ENCODE results near the gene RFNG.

The RFNG gene

DNA sequence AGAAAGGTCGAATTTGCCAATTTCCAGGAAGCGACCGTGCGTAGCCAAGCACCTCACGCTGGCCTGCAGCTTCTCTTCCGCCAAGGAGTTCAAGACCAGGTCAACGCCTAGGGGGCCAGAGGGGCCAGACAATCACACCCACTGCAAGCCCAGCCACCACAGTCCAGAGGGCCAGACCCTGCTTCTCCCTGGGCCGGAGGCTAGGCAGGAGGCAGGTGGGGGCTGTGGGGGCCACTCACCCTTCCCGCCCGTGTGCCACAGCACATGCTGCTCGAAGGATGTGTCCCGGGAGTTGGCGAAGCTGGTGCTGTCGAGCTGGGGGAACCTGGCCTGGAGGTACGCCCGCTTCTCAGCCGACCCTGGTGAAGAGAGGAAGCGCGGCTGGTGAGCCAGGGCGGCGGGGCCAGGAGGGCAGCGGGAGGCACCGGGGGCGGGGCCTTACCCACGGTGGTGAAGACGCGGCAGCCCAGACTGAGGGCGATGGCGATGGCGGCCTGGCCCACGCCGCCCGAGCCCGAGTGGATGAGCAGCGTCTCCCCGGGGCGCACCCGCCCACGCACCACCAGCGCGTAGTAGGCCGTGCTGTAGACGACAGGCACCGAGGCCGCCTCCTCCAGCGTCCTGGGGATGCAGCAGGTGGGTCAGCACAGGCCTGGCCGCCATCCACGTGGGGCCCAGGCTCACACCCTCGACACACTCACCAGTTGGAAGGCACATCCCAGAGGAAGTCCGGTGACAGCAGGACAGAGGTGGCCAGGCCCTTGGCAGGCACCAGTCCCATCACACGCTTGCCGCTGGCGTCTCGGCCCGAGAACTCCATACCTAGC is 32.1 kb upstream of the RFNG start:
- Mint-ChIP-seq H3K27ac (no peak overlapping the region), H3K4me3 (no peak overlapping the region), H3K4me1 (no peaks in the 10 kb centered on the region), H3K36me3 (ENCODE audit: low read depth) (peaks cover 11% of the 10 kb centered on the region), H3K9me3 (no peaks in the 10 kb centered on the region), H3K27me3 (ENCODE audit: low read depth) (no peaks in the 10 kb centered on the region)
- TF ChIP-seq, protein P1, sequence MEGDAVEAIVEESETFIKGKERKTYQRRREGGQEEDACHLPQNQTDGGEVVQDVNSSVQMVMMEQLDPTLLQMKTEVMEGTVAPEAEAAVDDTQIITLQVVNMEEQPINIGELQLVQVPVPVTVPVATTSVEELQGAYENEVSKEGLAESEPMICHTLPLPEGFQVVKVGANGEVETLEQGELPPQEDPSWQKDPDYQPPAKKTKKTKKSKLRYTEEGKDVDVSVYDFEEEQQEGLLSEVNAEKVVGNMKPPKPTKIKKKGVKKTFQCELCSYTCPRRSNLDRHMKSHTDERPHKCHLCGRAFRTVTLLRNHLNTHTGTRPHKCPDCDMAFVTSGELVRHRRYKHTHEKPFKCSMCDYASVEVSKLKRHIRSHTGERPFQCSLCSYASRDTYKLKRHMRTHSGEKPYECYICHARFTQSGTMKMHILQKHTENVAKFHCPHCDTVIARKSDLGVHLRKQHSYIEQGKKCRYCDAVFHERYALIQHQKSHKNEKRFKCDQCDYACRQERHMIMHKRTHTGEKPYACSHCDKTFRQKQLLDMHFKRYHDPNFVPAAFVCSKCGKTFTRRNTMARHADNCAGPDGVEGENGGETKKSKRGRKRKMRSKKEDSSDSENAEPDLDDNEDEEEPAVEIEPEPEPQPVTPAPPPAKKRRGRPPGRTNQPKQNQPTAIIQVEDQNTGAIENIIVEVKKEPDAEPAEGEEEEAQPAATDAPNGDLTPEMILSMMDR (IDR thresholded peaks at IDR 0.05; ENCODE audit: unreplicated experiment in 3 of 3), result no peak

DNA sequence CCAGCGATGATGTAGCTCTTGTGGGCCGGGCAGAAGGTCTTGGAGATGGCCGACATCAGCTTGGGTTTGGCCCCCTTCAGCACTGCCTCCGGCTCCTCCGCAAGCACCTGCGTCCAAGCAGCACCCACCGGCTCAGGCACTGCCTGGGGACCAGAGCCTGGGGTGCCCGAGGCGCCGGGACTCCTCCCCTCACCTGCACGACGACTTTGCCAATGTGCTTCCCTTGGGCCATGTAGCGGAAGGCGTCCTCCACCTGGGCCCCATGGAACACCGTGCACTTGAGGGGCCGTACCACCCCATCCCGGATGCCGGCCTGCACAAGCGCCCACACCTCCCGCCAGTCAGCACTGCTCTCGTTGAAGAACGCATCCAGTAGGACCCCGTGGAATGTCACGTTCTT is 31.4 kb upstream of the RFNG start:
- no peak overlapping the region for H3K4me3 Mint-ChIP-seq
- H3K27me3 Mint-ChIP-seq (ENCODE audit: low read depth), result no peaks in the 10 kb centered on the region
- peaks cover 4% of the 10 kb centered on the region for H3K4me1 Mint-ChIP-seq

DNA sequence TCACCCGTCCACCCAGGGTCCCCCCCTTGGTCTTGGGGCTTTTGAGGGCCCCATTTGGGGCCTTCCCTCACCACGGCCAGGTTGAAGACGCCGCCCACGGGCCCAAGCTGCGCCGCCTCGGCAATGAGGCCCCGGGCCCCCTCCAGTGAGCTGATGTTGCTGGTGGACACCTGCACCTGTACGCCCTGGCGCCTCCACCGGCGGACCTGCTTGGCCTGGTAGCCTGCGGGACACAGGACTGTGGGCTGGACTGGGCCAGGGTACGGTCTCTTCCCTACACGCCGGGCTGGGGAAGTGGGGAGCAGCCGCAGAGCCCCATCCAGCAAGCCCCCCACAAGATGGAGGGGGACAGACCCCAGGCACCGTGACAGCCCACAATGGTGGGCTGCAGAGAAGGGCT is 30.8 kb upstream of the RFNG start:
- TF ChIP-seq, protein P1 (IDR thresholded peaks at IDR 0.05; ENCODE audit: unreplicated experiment in 3 of 3), result no peak
- no peaks in the 10 kb centered on the region for H3K9me3 Mint-ChIP-seq

More for the DNA sequence above, 31.4 kb upstream of the RFNG start:
- H3K9me3 Mint-ChIP-seq, result no peaks in the 10 kb centered on the region
- TF ChIP-seq, protein P1 (IDR thresholded peaks at IDR 0.05; ENCODE audit: unreplicated experiment in 3 of 3), result no peak
- H3K27ac Mint-ChIP-seq, result no peak overlapping the region
- H3K36me3 Mint-ChIP-seq (ENCODE audit: low read depth), result peaks cover 12% of the 10 kb centered on the region

DNA sequence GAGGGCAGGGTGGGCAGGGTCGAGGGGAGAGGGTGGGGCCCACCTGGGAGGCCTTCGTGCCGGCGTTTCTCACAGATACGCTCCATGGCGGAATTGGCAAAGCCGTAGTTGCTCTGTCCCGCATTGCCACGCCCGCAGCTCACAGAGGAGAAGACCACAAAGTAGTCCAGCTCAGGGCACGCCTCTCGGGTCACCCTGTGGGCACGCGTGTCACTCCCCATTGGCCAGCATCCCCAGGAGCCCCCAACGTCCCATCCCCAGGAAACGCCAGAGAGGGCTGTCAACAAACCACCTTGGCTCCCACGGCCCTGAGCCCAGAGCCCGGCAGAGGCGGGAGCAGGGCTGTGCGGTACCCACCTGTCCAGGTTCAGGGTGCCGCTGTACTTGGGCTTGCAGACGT is 30.4 kb upstream of the RFNG start:
- TF ChIP-seq, protein P1 (IDR thresholded peaks at IDR 0.05; ENCODE audit: unreplicated experiment in 3 of 3), result no peak
- Mint-ChIP-seq H3K4me3 (no peak overlapping the region), H3K27ac (no peak overlapping the region), H3K9me3 (no peaks in the 10 kb centered on the region), H3K4me1 (peaks cover 9% of the 10 kb centered on the region), H3K36me3 (ENCODE audit: low read depth) (peaks cover 15% of the 10 kb centered on the region), H3K27me3 (ENCODE audit: low read depth) (no peaks in the 10 kb centered on the region)

More for the DNA sequence above, 30.8 kb upstream of the RFNG start:
- Mint-ChIP-seq H3K4me1 (peaks cover 9% of the 10 kb centered on the region), H3K27me3 (ENCODE audit: low read depth) (no peaks in the 10 kb centered on the region), H3K36me3 (ENCODE audit: low read depth) (peaks cover 15% of the 10 kb centered on the region), H3K4me3 (no peak overlapping the region), H3K27ac (no peak overlapping the region)

DNA sequence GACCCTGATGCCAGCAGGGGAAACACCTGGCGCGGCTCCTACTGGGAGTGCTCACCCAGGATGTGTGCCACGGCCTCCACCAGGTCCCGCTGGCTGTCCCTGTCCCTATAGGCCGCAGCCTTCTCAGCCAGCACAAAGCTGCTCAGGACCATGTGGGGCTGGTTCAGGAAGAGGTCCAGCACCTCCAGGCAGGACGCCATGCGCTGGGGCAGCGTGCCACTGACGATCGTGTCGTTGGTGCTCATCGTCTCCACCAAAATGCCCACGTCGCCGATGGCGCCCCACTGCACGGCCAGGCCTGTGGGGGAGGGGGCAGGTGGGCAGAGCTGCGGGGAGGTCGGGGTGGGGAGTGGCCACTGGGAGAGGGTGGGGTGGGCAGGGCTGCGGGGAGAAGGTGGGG is 29.9 kb upstream of the RFNG start:
- TF ChIP-seq, protein P1 (IDR thresholded peaks at IDR 0.05; ENCODE audit: unreplicated experiment in 3 of 3), result no peak
- Mint-ChIP-seq H3K4me3 (no peak overlapping the region), H3K4me1 (peaks cover 13% of the 10 kb centered on the region), H3K27me3 (ENCODE audit: low read depth) (no peaks in the 10 kb centered on the region), H3K27ac (no peak overlapping the region), H3K36me3 (ENCODE audit: low read depth) (peaks cover 15% of the 10 kb centered on the region), H3K9me3 (no peaks in the 10 kb centered on the region)

Data from nephron (organoid).